IMR-90 (cell line): ENCODE measurements around the gene PI4KA. TPM values are rescaled to one million over a fixed set of nuclear protein-coding genes. Genes with fewer than 3 reads are reported as not detected.

Source experiments
- ATAC-seq: fragments of 200-7000 bp; cut with Tn5 transposase; 2 replicates; pipeline ENCODE4 v1.9.1; 2020; ENCODE audit warnings: low read depth, mild to moderate bottlenecking, moderate library complexity
- BruUV-seq: library from RNA; stranded (reverse); fragments of 400-500 nt; replicated peaks from 2 replicates; lab custom pipeline; 2021; lab: Mats Ljungman, UMichigan
- CTCF ChIA-PET: fragments of 300-600 bp; formaldehyde crosslinking; extraction: SDS; loops from one replicate; lab custom pipeline; 2021; ENCODE audit warnings: antibody characterized with exemption; lab: Yijun Ruan, JAX
- POLR2A ChIA-PET: fragments of 300-600 bp; sonication (Branson Sonifier 250); formaldehyde crosslinking; loops from one replicate; lab custom pipeline; 2022; ENCODE audit warnings: antibody characterized with exemption; ENCODE audit not compliant: unreplicated experiment; lab: Charles Lee
- DNase-seq: peaks from one replicate; pipeline ENCODE4 v3.0.0; 2013
- H2AFZ ChIP-seq: replicated peaks from 2 replicates; pipeline ENCODE3; 2013; ENCODE audit warnings: low read length, mild to moderate bottlenecking; ENCODE audit not compliant: poor library complexity
- H2AK5ac ChIP-seq: 2 replicates; pipeline ENCODE4 v1.6.1; 2013; ENCODE audit warnings: low read depth, low read length, inconsistent platforms
- H2AK9ac ChIP-seq: replicated peaks from 2 replicates; pipeline ENCODE3; 2013; ENCODE audit warnings: mild to moderate bottlenecking, low read depth, low read length, moderate library complexity; ENCODE audit not compliant: poor library complexity
- H2BK120ac ChIP-seq: 2 replicates; pipeline ENCODE4 v1.6.1; 2013; ENCODE audit warnings: low read depth, low read length, inconsistent platforms
- H2BK15ac ChIP-seq: 3 replicates; pipeline ENCODE4 v1.6.1; 2013; ENCODE audit warnings: low read depth, low read length, inconsistent platforms
- H2BK20ac ChIP-seq: 2 replicates; pipeline ENCODE4 v1.6.1; 2013; ENCODE audit warnings: low read depth, mild to moderate bottlenecking, inconsistent platforms, low read length, moderate library complexity
- H2BK5ac ChIP-seq: 2 replicates; pipeline ENCODE4 v1.6.1; 2013; ENCODE audit warnings: mild to moderate bottlenecking, low read depth, low read length, inconsistent platforms; ENCODE audit not compliant: poor library complexity, severe bottlenecking
- H3K14ac ChIP-seq: replicated peaks from 2 replicates; pipeline ENCODE4 v1.6.1; 2013; ENCODE audit warnings: low read depth, low read length, inconsistent platforms
- H3K18ac ChIP-seq: 2 replicates; pipeline ENCODE4 v1.6.1; 2013; ENCODE audit warnings: low read depth, low read length, control low read depth
- H3K23ac ChIP-seq: 2 replicates; pipeline ENCODE4 v1.6.1; 2013; ENCODE audit warnings: low read depth, low read length, inconsistent platforms
- H3K27ac ChIP-seq: 2 replicates; pipeline ENCODE4 v1.5.1; 2013; ENCODE audit warnings: mild to moderate bottlenecking, control low read depth, low read length; ENCODE audit not compliant: insufficient read depth
- H3K27me3 ChIP-seq: 2 replicates; pipeline ENCODE4 v1.6.1; 2013; ENCODE audit warnings: low read length; ENCODE audit not compliant: control insufficient read depth, insufficient read depth
- H3K36me3 ChIP-seq: 2 replicates; pipeline ENCODE4 v1.6.1; 2013; ENCODE audit warnings: low read length, mixed read lengths; ENCODE audit not compliant: control insufficient read depth, insufficient read depth
- H3K4ac ChIP-seq: 2 replicates; pipeline ENCODE4 v1.6.1; 2013; ENCODE audit warnings: low read depth, low read length, inconsistent platforms
- H3K4me1 ChIP-seq: 2 replicates; pipeline ENCODE4 v1.6.1; 2013; ENCODE audit warnings: low read length, mixed read lengths; ENCODE audit not compliant: control insufficient read depth, insufficient read depth
- H3K4me2 ChIP-seq: 2 replicates; pipeline ENCODE4 v1.6.1; 2013; ENCODE audit warnings: low read depth, mild to moderate bottlenecking, control low read depth, low read length, moderate library complexity
- H3K4me3 ChIP-seq: 2 replicates; pipeline ENCODE4 v1.5.1; 2013; ENCODE audit warnings: low read depth, mild to moderate bottlenecking, control low read depth, low read length, moderate library complexity; ENCODE audit not compliant: insufficient read depth
- H3K56ac ChIP-seq: 2 replicates; pipeline ENCODE4 v1.6.1; 2013; ENCODE audit warnings: low read length, inconsistent platforms; ENCODE audit not compliant: insufficient read depth; ENCODE audit errors: extremely low read depth
- H3K79me1 ChIP-seq, 2 experiments: 2 replicates each; pipeline ENCODE4 v1.6.1; 2013; ENCODE audit warnings: low read length in 2 of 2, inconsistent platforms in 1 of 2, low read depth in 1 of 2
- H3K9ac ChIP-seq: 2 replicates; pipeline ENCODE4 v1.6.1; 2013; ENCODE audit warnings: low read depth, low read length, control low read depth
- H3K9me1 ChIP-seq: 2 replicates; pipeline ENCODE4 v1.6.1; 2013; ENCODE audit warnings: low read length, inconsistent platforms; ENCODE audit not compliant: insufficient read depth
- H3K9me3 ChIP-seq: 2 replicates; pipeline ENCODE4 v1.6.1; 2013; ENCODE audit warnings: low read length; ENCODE audit not compliant: control insufficient read depth, insufficient read depth
- H4K20me1 ChIP-seq: 2 replicates; pipeline ENCODE4 v1.6.1; 2013; ENCODE audit warnings: low read length, inconsistent platforms; ENCODE audit not compliant: insufficient read depth
- H4K5ac ChIP-seq: 2 replicates; pipeline ENCODE4 v1.6.1; 2013; ENCODE audit warnings: mild to moderate bottlenecking, low read depth, low read length, control low read depth
- H4K8ac ChIP-seq, 2 experiments: 2 replicates each; pipeline ENCODE4 v1.6.1; 2013; ENCODE audit warnings: low read depth in 2 of 2, low read length in 2 of 2, control low read depth in 1 of 2, inconsistent platforms in 1 of 2
- H4K91ac ChIP-seq: 2 replicates; pipeline ENCODE4 v1.6.1; 2013; ENCODE audit warnings: low read depth, low read length, inconsistent platforms; ENCODE audit not compliant: insufficient read depth
- BHLHE40 ChIP-seq: fragments of 150-350 bp; IDR thresholded peaks from 2 replicates; pipeline ENCODE4 v1.6.1; 2016; ENCODE audit warnings: mild to moderate bottlenecking, low read depth, low read length
- CEBPB ChIP-seq: IDR thresholded peaks from 2 replicates; pipeline ENCODE4 v1.6.1; 2012; ENCODE audit warnings: low read depth, low read length, improper control_type of control experiment
- CHD1 ChIP-seq: IDR thresholded peaks from 2 replicates; pipeline ENCODE4 v1.6.1; 2012; ENCODE audit warnings: low read depth, low read length, improper control_type of control experiment
- CTCF ChIP-seq: conservative IDR thresholded peaks from 2 replicates; pipeline ENCODE4 v1.5.1; 2012; ENCODE audit warnings: mild to moderate bottlenecking, low read depth, low read length, improper control_type of control experiment
- ELK1 ChIP-seq: fragments of 150-350 bp; IDR thresholded peaks from 2 replicates; pipeline ENCODE4 v1.6.1; 2016; ENCODE audit warnings: low read depth, mild to moderate bottlenecking, low read length, moderate library complexity, borderline replicate concordance
- FOS ChIP-seq: fragments of 150-350 bp; IDR thresholded peaks from 2 replicates; pipeline ENCODE4 v1.6.1; 2016; ENCODE audit warnings: low read depth, low read length
- MAFK ChIP-seq: IDR thresholded peaks from 2 replicates; pipeline ENCODE4 v1.6.1; 2012; ENCODE audit warnings: low read depth, low read length, improper control_type of control experiment
- MAZ ChIP-seq: IDR thresholded peaks from 2 replicates; pipeline ENCODE4 v1.6.1; 2012; ENCODE audit warnings: low read depth, mild to moderate bottlenecking, low read length, improper control_type of control experiment, moderate library complexity, borderline replicate concordance
- MXI1 ChIP-seq: IDR thresholded peaks from 2 replicates; pipeline ENCODE4 v1.6.1; 2012; ENCODE audit warnings: low read depth, mild to moderate bottlenecking, low read length, moderate library complexity, borderline replicate concordance
- NFE2L2 ChIP-seq: fragments of 150-350 bp; IDR thresholded peaks from 2 replicates; pipeline ENCODE4 v1.6.1; 2016; ENCODE audit warnings: low read depth, mild to moderate bottlenecking, low read length
- POLR2A ChIP-seq: IDR thresholded peaks from 2 replicates; pipeline ENCODE4 v1.6.1; 2012; ENCODE audit warnings: mild to moderate bottlenecking, low read depth, low read length
- RAD21 ChIP-seq: IDR thresholded peaks from 2 replicates; pipeline ENCODE4 v1.6.1; 2012; ENCODE audit warnings: low read length, improper control_type of control experiment
- RCOR1 ChIP-seq: IDR thresholded peaks from 2 replicates; pipeline ENCODE4 v1.6.1; 2012; ENCODE audit warnings: mild to moderate bottlenecking, low read length, improper control_type of control experiment; ENCODE audit not compliant: insufficient replicate concordance
- RFX5 ChIP-seq: IDR thresholded peaks from 2 replicates; pipeline ENCODE4 v1.8.0; 2012; ENCODE audit warnings: low read depth, mild to moderate bottlenecking, low read length, moderate library complexity
- SMC3 ChIP-seq: fragments of 150-350 bp; IDR thresholded peaks from 2 replicates; pipeline ENCODE4 v1.6.1; 2016; ENCODE audit warnings: low read depth, mild to moderate bottlenecking, antibody characterized with exemption, low read length, moderate library complexity
- USF2 ChIP-seq: fragments of 150-350 bp; IDR thresholded peaks from 2 replicates; pipeline ENCODE4 v1.6.1; 2017; ENCODE audit warnings: mild to moderate bottlenecking, antibody characterized with exemption, low read length, low read depth
- WGBS, 2 experiments: methylation state at CpG; one replicate each; pipeline versions ENCODE4 v1.1.5 to v1.1.7; 2013; ENCODE audit warnings: missing lambda C conversion rate in 2 of 2; ENCODE audit not compliant: insufficient read length in 1 of 2; ENCODE audit errors: extremely low coverage in 2 of 2; 5-methylcytosine and 5-hydroxymethylcytosine counted together
- dilution Hi-C: fragments of 300-500 bp; cut with HindIII; formaldehyde crosslinking; loops from one replicate; pipeline ENCODE4 v1.14.3; 2018; ENCODE audit warnings: low sequenced_read_pairs; ENCODE audit not compliant: unreplicated experiment
- in situ Hi-C: fragments of 300-500 bp; cut with MboI; formaldehyde crosslinking; loops from 3 replicates; pipeline ENCODE4 v1.14.3; 2019; ENCODE audit warnings: low sequenced_read_pairs, inconsistent platforms, mixed read lengths
- intact Hi-C: fragments of 100-400 bp; cut with micrococcal nuclease; formaldehyde crosslinking; loops from 2 replicates; pipeline ENCODE4 v1.10.0; 2022
- polyA plus RNA-seq, 3 experiments: library from polyadenylated mRNA; depleted of rRNA; stranded (reverse); fragments of >200 nt; gene quantifications; 2 replicates each; pipeline ENCODE4 v1.2.3, GENCODE V29; 2012; ENCODE audit warnings: low replicate concordance in 1 of 3
- total RNA-seq: library from RNA; depleted of rRNA; stranded (reverse); fragments of >200 nt; gene quantifications from 2 replicates; pipeline ENCODE4 v1.2.3, GENCODE V29; 2012

The PI4KA gene
- total and polyA plus RNA-seq, 2 of the 4 experiments (the other 2 are of a cell fraction), result 16.8 to 35.5 TPM

- Histone ChIP-seq H2BK15ac (no peak overlapping the region), H3K9me3 (no peaks in the 10 kb centered on the region), H3K9me1 (0 out of 2 replicates have a peak, but pooled peaks cover 6% of the 10 kb centered on the region), H2AK9ac (no peak overlapping the region), H2BK5ac (no peak overlapping the region), H3K18ac (no peak overlapping the region), H3K4me2 (no peak overlapping the region), H2BK20ac (no peak overlapping the region), H3K27me3 (no peaks in the 10 kb centered on the region), H4K5ac (no peak overlapping the region), H4K20me1 (no peaks in the 10 kb centered on the region), H3K23ac (no peak overlapping the region), H2AK5ac (no peak overlapping the region), H3K27ac (no peak overlapping the region), H2AFZ (no peak overlapping the region), H4K91ac (no peak overlapping the region), H3K56ac (no peak overlapping the region), H3K4me1 (peaks cover 10% of the 10 kb centered on the region), H2BK120ac (no peak overlapping the region), H3K79me1 (0 out of 4 replicates have a peak, but pooled peaks cover 0 to 2% of the 10 kb centered on the region in 2 experiments), H3K14ac (no peak overlapping the region), H3K4ac (no peak overlapping the region), H3K4me3 (no peak overlapping the region), H3K9ac (no peak overlapping the region), H3K36me3 (no peaks in the 10 kb centered on the region), H4K8ac (no peak overlapping the region)
- POLR2A ChIA-PET, result no interaction called here
- TF ChIP-seq FOS (no peak), POLR2A (no peak), MAFK (no peak), RFX5 (no peak), NFE2L2 (no peak), RAD21 (no peak), MAZ (no peak), MXI1 (no peak), SMC3 (no peak), RCOR1 (no peak), CHD1 (no peak), ELK1 (no peak), CEBPB (no peak), BHLHE40 (no peak), USF2 (no peak), CTCF (no peak)
- in situ Hi-C loops, result no loop called here
- intact Hi-C loops, result no loop called here
- CTCF ChIA-PET, result interaction anchor here (2.0 kb wide), 1 partner anchor 11 kb away, joined by 9 read pairs; the partner anchor contains the start of gene CRKL
- ATAC-seq (no peak), DNase-seq (no peak)
- BruUV-seq, result no TSS peak
- dilution Hi-C loops, result no loop called here
- no CpG with 5 or more reads among the region's 3 CpGs for WGBS, 2 experiments
Measured at GRCh38 chr22:20906387-20906767, 47.8 kb upstream of the PI4KA start.
